ENCODE results near the gene TNIK.

DNA sequence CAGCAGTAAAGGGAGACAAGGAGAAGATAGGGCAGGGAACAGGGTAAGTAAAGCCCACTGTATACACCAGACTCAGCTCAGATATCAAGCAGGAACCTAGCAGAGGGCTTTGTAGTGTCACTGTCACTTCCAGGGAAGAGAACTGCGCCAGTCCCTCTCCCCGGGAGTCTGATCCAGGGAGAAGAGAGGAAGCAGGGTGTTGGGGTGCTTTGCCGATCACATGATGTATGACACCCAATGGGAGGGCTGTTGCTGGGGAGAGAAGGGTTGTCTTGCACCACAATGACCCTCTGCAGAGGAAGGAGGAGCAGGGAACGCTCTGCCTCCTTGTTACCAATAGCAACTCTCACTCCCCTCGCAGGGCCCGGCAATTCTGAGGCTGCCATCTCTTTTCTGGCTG is 286.5 kb downstream of the TNIK start:
- TF ChIP-seq EP300 (conservative IDR thresholded peaks at IDR 0.05; ENCODE audit: poor library complexity, severe bottlenecking) (no peak), EZH2 (IDR thresholded peaks at IDR 0.05; ENCODE audit: borderline replicate concordance, insufficient read depth, low read length, poor library complexity, severe bottlenecking) (no peak), RAD21 (conservative IDR thresholded peaks at IDR 0.05) (no peak), SMC3 (conservative IDR thresholded peaks at IDR 0.05; ENCODE audit: poor library complexity) (no peak)
- TF ChIP-seq, protein P1, sequence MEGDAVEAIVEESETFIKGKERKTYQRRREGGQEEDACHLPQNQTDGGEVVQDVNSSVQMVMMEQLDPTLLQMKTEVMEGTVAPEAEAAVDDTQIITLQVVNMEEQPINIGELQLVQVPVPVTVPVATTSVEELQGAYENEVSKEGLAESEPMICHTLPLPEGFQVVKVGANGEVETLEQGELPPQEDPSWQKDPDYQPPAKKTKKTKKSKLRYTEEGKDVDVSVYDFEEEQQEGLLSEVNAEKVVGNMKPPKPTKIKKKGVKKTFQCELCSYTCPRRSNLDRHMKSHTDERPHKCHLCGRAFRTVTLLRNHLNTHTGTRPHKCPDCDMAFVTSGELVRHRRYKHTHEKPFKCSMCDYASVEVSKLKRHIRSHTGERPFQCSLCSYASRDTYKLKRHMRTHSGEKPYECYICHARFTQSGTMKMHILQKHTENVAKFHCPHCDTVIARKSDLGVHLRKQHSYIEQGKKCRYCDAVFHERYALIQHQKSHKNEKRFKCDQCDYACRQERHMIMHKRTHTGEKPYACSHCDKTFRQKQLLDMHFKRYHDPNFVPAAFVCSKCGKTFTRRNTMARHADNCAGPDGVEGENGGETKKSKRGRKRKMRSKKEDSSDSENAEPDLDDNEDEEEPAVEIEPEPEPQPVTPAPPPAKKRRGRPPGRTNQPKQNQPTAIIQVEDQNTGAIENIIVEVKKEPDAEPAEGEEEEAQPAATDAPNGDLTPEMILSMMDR (IDR thresholded peaks at IDR 0.05; ENCODE audit: poor library complexity, severe bottlenecking), result no peak
